Spinal cord (tissue), 10 donors: ENCODE measurements around the gene RNU6-8. TPM values are rescaled to one million over a fixed set of nuclear protein-coding genes. Genes with fewer than 3 reads are reported as not detected.

Source experiments
- DNase-seq, 6 donors: peaks; one replicate each; pipeline versions ENCODE4 v3.0.0 to v3.0.0-alpha.2; 2013 to 2015; ENCODE audit warnings: low spot score in 6 of 6, low read depth in 4 of 6
- H3K27ac ChIP-seq: one replicate; pipeline ENCODE4 v1.5.1; 2013; ENCODE audit warnings: low read depth, low read length, control low read depth
- H3K27me3 ChIP-seq: one replicate; pipeline ENCODE4 v1.6.1; 2013; ENCODE audit warnings: low read length; ENCODE audit not compliant: control insufficient read depth, insufficient read depth
- H3K36me3 ChIP-seq: one replicate; pipeline ENCODE4 v1.6.1; 2013; ENCODE audit warnings: low read length; ENCODE audit not compliant: control insufficient read depth, insufficient read depth
- H3K4me1 ChIP-seq: one replicate; pipeline ENCODE4 v1.6.1; 2013; ENCODE audit warnings: low read length; ENCODE audit not compliant: control insufficient read depth, insufficient read depth
- H3K4me3 ChIP-seq: one replicate; pipeline ENCODE4 v1.5.1; 2013; ENCODE audit warnings: low read depth, low read length, control low read depth
- H3K9me3 ChIP-seq: one replicate; pipeline ENCODE4 v1.6.1; 2013; ENCODE audit warnings: low read length; ENCODE audit not compliant: control insufficient read depth, insufficient read depth
- WGBS: methylation state at CpG from one replicate; pipeline ENCODE4 v1.1.5; 2013; ENCODE audit warnings: missing lambda C conversion rate; ENCODE audit not compliant: insufficient coverage; 5-methylcytosine and 5-hydroxymethylcytosine counted together
- polyA plus RNA-seq, 2 donors: library from polyadenylated mRNA; unstranded; fragments of 120-200 nt; gene quantifications; one replicate each; pipeline ENCODE4 v1.2.1, GENCODE V29; 2013; ENCODE audit not compliant: insufficient read length in 2 of 2
- small RNA-seq: library from RNA; depleted of rRNA; stranded (forward); fragments of <200 nt; gene quantifications from one replicate; pipeline ENCODE3, GENCODE V24; 2014; ENCODE audit warnings: low replicate concordance
- total RNA-seq, 2 donors: library from RNA; depleted of rRNA in 1 of 2; stranded (reverse); fragments of 120-200 nt in 1 of 2; fragments of >200 nt in 1 of 2; gene quantifications; one replicate each; pipeline versions ENCODE4 v1.2.3 to v1.2.4, GENCODE V29; 2013 to 2014
- donor health status: healthy.

Gene RNU6-8
- total and polyA plus RNA-seq, 4 donors, result not detected

DNA sequence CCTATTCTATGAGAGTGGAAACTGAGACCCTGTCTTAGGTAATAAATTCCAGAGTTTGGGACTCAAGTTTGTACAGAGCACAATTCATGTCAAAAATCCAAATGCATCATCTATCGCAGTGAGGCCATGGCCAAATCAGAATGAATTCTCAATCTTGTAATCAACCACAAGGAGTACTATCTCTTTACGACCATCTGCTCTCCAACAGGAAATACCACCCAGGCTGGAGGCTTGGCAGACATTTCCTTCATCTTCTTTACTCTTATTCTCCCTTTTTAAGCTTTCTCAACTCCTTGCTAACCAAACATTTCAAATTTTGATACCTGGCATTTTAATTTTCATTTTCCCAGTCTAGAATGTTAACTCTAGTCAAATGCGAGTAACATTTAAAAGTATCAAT, 33.9 kb downstream of the RNU6-8 start:
- Histone ChIP-seq H3K9me3 (no peaks in the 10 kb centered on the region), H3K27me3 (no peaks in the 10 kb centered on the region), H3K4me3 (no peak overlapping the region), H3K4me1 (no peaks in the 10 kb centered on the region), H3K27ac (no peak overlapping the region), H3K36me3 (no peaks in the 10 kb centered on the region)
- WGBS, result 96% methylated on average over 2 of the region's 3 CpGs
- DNase-seq, result no peak

DNA sequence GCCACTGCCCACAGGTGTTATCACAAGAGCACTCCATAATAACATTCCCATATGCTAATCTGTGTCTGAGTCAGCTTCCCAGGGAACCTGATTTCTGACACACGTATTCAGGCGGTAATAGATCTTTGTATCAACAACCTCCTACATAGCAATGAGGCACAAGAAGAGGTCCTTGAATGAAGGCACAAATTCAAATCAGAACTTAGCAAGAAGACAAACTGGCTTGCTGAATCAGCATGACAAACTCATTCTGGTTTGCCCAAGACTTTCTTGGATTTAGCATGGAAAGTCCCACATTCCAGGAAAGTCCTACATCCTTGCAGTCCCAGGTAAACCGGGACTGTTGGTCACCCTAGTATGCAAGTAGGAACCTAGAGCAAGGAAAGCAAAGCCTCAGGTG, 35.2 kb downstream of the RNU6-8 start:
- Histone ChIP-seq H3K27ac (no peak overlapping the region), H3K9me3 (no peaks in the 10 kb centered on the region), H3K4me3 (no peak overlapping the region), H3K27me3 (no peaks in the 10 kb centered on the region), H3K36me3 (no peaks in the 10 kb centered on the region), H3K4me1 (no peaks in the 10 kb centered on the region)
- WGBS, result 61% methylated on average over 3 of the region's 3 CpGs
- DNase-seq, result no peak

DNA sequence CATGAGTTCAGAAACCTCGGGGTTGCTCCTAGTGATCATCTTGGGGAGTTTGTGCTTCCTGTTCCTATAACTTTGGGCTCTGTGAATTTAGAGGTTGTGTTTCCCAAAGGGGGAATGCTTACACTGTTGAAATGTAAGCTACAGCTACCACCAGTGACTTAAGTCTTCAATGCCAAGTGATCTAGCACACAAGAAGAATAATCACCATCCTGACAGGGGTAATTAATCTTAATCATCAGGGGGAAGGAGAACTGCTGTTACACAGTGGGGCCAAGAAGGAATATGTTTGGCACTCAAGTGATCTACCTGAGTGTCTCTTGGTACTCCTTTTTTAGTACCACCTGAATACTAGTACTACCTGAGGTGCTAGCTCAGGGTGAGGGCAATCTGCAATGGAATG, 36.1 kb downstream of the RNU6-8 start:
- Histone ChIP-seq H3K4me1 (no peaks in the 10 kb centered on the region), H3K9me3 (no peaks in the 10 kb centered on the region), H3K27ac (no peak overlapping the region), H3K4me3 (no peak overlapping the region), H3K27me3 (no peaks in the 10 kb centered on the region), H3K36me3 (no peaks in the 10 kb centered on the region)
- DNase-seq, result no peak
- WGBS, result 91% methylated on average over 1 of the region's 1 CpG

DNA sequence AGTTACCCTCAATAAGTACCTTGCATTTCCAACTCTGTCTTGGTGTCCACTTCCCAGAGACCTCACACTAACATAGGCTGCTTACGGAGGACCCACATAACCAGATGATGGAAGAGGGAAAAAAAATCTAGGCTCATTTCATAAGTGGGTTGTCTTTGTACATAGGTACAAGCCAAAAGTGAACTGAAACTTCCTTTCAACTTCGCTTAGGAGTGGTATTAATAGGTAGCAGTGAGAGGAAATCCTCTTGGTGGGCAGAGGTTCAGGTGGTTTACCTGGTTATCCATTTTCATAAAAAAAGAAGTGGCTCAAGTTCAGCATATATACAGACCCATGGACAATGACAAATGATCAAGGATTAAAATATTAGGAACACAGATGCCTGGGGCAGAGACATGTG, 37.0 kb downstream of the RNU6-8 start:
- H3K4me1 ChIP-seq, result no peaks in the 10 kb centered on the region
- H3K4me3 ChIP-seq, result no peak overlapping the region
- no peak overlapping the region for H3K27ac ChIP-seq
- no CpG with 5 or more reads among the region's 2 CpGs for WGBS
- no peaks in the 10 kb centered on the region for H3K27me3 ChIP-seq
- H3K36me3 ChIP-seq, result no peaks in the 10 kb centered on the region
- DNase-seq, result no peak
- no peaks in the 10 kb centered on the region for H3K9me3 ChIP-seq

Small RNA genes lying within 50 kb of the gene (small RNA-seq; reads per million reads assigned to genes)
- gene RNU6-7, result 0.26 reads per million, percentile 20 among the genes with 10 or more reads in this experiment
- not detected for gene RNU6-8

Other genes with a start within 250 kb of the RNU6-8 start
- 100 to 1,000 TPM; 185 to 306 TPM for gene ARHGAP5, start 126.0 kb downstream of the RNU6-8 start, total RNA-seq
- 100 to 1,000 TPM in 1 of 2 donors, 10 to 100 TPM in 1; 60.2 to 114 TPM for gene ARHGAP5, start 126.0 kb downstream of the RNU6-8 start, polyA plus RNA-seq
- not detected for gene RNU6-7, start 1.2 kb downstream of the RNU6-8 start, total RNA-seq
- not detected for gene RNU6-7, start 1.2 kb downstream of the RNU6-8 start, polyA plus RNA-seq
- gene AKAP6, start 126.0 kb upstream of the RNU6-8 start, total RNA-seq, result 100 to 1,000 TPM in 1 of 2 donors, 10 to 100 TPM in 1; 79.8 to 126 TPM
- 10 to 100 TPM; 42.6 to 77.5 TPM for gene AKAP6, start 126.0 kb upstream of the RNU6-8 start, polyA plus RNA-seq